MM.1S (cell line): Measurements from ENCODE around the gene HSF2.

ENCODE experiments used
- EZH2 ChIP-seq: fragments of 300-600 bp; sonication (generic); optimal IDR thresholded peaks from 2 replicates; pipeline ENCODE3; 2017; ENCODE audit warnings: low read depth, mild to moderate bottlenecking, antibody characterized with exemption, low read length, mixed read lengths
- EZH2phosphoT487 ChIP-seq: fragments of 300-600 bp; sonication (generic); IDR thresholded peaks from 2 replicates; pipeline ENCODE4 v1.6.1; 2018; ENCODE audit warnings: antibody characterized with exemption, low read length
- TF ChIP-seq, protein P1 (sequence below): fragments of 300-600 bp; sonication (generic); IDR thresholded peaks from 2 replicates; pipeline ENCODE4 v1.5.1; 2016; ENCODE audit warnings: antibody characterized with exemption, low read length, mixed read lengths

DNA sequence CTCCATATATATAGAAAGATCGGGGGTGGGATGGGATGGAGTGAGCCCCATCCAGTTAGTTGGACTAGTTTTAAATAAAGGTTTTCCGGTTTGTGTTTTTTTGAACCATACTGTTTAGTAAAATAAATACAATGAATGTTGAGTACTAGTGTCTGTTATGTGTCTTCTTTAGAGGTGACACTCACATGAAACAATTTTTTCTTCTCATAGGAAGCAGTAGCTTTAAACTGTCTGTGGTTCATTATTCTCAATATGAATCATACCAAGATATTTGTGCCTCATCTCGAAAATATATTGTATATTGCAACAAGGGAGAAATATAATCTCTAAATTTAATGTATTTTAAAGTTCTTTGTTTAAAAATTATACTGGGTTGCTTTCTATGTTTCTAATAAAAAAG, 33.4 kb downstream of the HSF2 start:
- TF ChIP-seq, protein P1, sequence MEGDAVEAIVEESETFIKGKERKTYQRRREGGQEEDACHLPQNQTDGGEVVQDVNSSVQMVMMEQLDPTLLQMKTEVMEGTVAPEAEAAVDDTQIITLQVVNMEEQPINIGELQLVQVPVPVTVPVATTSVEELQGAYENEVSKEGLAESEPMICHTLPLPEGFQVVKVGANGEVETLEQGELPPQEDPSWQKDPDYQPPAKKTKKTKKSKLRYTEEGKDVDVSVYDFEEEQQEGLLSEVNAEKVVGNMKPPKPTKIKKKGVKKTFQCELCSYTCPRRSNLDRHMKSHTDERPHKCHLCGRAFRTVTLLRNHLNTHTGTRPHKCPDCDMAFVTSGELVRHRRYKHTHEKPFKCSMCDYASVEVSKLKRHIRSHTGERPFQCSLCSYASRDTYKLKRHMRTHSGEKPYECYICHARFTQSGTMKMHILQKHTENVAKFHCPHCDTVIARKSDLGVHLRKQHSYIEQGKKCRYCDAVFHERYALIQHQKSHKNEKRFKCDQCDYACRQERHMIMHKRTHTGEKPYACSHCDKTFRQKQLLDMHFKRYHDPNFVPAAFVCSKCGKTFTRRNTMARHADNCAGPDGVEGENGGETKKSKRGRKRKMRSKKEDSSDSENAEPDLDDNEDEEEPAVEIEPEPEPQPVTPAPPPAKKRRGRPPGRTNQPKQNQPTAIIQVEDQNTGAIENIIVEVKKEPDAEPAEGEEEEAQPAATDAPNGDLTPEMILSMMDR = no peak
- TF ChIP-seq EZH2 (no peak), EZH2phosphoT487 (no peak)
